A549 treated with RU486 at 1 μM for 4 hours (cell line): Measurements from ENCODE around the gene HELQ. TPM values are rescaled to one million over a fixed set of nuclear protein-coding genes. Genes with fewer than 3 reads are reported as not detected.

ENCODE experiments used
- total RNA-seq: library from RNA; stranded (reverse); fragments of 200-300 nt; extraction: Qiagen RNA extraction; gene quantifications from 5 replicates; pipeline ENCODE4 v1.2.3, GENCODE V29; 2022; ENCODE audit warnings: low read depth

HELQ gene
- 4.5 to 6.2 TPM (median 5.8 TPM) in 5 replicates for total RNA-seq

GRCh38 chr4:83455281-83456183, at the start of gene HELQ, which contains the start of gene MRPS18C:
Gene HELQ (minus strand): TSS chr4:83455823. CDS start chr4:83455693, 130 bp downstream.
Gene MRPS18C (plus strand): TSS chr4:83456058. CDS start chr4:83456078, 20 bp downstream.

DNA sequence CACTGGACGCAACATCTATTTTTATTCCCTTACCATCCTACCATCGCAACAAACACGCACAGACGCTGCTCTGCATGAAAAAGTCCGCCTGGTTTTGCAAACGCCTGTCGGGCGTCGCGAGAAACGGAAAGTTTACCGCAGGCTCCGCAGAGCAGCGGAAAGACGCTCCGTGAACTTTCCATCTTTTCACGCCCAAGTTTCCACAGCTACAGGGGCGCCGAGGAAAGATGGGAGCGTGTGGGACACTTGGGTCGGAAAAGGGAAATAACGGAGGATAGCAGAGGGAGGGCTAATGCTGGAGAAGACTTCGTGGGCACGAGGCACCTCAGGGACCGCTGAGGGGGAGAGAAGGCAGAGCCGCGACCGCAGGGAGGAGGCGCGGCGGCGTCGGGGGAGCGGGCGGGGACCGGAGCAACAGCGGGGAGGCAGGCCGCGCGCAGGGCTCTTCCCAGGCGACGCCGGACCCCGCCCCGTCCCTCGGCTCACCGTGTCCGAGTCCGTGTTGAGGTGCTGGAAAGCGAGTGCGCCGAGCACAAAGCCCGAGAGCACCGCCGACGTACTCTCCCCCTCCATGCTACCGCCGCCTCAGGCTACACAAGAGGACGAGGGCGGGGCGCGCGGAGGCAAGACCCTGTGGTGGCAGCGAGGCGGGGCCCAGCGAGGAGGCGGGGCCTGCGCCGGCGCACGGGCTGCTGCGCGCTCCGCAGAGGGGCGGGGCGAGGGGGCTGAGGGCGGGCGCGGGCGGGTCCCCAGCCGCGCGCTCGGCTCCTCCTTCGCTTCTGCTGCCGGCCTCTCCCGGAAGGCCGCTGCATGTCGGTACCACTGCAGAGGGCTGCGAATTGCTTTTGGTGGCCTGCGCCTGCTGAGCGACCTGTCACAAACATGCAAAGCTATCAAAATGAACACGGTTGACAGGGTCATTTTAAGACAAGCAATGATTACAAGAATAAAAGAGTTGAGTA, 29.2 kb upstream of the HELQ start, which contains the start of gene ABRAXAS1:
ABRAXAS1 (minus strand) TSS at position 601 of the 962 bp plus-strand sequence; CDS start at position 573, 28 bp downstream.

Other genes starting within 250 kb of the HELQ start
- gene COQ2, start 171.0 kb downstream of the HELQ start, total RNA-seq = 17.8 to 21.5 TPM (median 19.3 TPM) in 5 replicates
- gene HPSE, start 121.0 kb downstream of the HELQ start, total RNA-seq = 1.1 to 1.8 TPM (median 1.3 TPM) in 5 replicates
- 41.2 to 68.4 TPM (median 53.9 TPM) in 5 replicates for gene MRPS18C, start 235 bp upstream of the HELQ start, total RNA-seq
- gene ABRAXAS1, start 29.3 kb upstream of the HELQ start, total RNA-seq = 2.7 to 7.7 TPM (median 6.6 TPM) in 5 replicates
- gene GPAT3, start 80.3 kb upstream of the HELQ start, total RNA-seq = 37.8 to 51.1 TPM (median 48.3 TPM) in 5 replicates